Dedifferentiated amniotic fluid mesenchymal stem cell (primary cell): Measurements from ENCODE around the gene SCO2.

Experiments used
- DNase-seq: peaks from one replicate; pipeline ENCODE4 v3.0.0-alpha.2; 2016; ENCODE audit errors: extremely low spot score

Gene SCO2

DNA sequence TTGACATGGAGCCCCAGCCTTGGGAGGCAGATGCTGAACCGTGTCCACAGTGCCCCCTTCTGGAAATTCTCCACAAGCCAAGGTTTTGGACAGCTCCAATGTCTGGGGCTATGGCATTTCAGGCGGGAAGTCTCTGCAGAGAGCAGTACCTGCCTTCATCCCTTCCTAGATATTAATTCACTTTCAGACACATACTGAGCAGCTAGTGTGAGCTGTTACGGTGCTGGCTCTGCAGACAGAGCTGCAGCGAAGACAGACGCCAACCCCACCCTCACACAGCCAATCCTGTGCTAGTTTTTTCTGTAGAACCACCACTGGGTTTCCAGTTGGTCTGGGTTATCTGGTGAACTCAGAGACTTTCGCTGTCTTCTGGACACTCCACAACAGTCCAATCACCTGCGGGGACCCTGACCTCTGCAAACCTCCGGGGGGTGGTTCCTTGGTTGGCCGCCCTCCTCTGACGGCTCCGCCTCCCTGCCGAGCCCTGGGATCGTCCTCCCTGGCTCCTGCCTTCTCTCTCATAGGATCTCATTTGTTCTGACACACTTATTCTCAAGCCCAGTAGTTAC is 27.0 kb downstream of the SCO2 start:
- DNase-seq, result peak; percentile 27

DNA sequence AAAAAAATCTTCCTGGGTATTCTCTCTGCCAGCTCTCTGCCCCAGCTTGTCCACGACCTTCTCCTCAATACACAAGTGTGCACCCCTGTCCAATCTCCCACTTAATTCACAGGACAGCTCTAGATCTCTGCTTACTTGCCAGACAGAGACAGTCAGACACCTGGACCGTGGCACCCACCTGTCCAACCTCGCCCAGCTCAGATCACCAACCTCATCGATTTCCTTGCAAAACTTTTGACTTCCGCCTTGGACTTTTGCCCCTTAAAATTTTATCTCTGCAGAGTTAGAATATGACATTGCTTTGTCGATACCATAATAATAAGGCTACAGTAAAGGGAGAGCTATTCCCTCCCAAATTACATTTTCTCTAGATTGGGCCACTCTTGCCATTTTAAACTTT is 28.3 kb downstream of the SCO2 start:
- DNase-seq, result no peak

DNA sequence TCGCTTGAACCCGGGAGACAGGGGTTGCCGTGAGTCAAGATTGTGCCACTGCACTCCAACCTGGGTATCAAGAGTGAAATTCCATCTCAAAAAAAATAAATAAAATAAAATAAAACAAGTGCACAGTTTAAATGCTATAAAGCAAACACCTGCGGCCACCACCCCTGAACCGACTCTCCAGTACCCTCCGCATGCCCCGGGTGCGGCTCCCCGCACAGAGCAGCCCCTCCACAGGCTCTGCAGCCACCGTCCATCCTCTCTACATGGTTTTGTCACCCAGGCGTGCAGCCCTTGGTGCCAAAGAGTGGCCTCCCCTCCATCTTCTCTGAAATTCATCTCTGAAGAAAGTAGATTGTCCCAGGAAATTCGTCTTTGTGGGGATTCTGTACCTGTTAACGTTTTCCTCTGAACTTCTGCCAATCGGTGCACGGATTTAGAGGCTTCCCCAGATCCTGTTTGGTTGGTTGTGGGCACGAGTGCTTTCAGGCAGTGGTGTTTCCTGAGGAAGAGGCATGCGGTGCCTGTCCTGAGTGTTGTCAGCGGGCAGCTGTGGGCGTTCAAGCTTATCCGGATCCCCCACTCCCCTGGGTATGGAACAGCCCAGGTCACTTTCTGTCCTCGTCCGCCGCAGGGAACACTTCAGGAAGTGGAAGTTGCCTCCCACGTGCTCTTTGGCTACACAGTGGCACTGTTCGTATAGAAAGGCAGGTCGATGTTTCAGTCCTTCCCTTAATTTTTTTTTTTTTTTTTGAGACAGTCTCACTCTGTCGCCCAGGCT is 34.7 kb downstream of the SCO2 start:
- DNase-seq, result no peak

DNA sequence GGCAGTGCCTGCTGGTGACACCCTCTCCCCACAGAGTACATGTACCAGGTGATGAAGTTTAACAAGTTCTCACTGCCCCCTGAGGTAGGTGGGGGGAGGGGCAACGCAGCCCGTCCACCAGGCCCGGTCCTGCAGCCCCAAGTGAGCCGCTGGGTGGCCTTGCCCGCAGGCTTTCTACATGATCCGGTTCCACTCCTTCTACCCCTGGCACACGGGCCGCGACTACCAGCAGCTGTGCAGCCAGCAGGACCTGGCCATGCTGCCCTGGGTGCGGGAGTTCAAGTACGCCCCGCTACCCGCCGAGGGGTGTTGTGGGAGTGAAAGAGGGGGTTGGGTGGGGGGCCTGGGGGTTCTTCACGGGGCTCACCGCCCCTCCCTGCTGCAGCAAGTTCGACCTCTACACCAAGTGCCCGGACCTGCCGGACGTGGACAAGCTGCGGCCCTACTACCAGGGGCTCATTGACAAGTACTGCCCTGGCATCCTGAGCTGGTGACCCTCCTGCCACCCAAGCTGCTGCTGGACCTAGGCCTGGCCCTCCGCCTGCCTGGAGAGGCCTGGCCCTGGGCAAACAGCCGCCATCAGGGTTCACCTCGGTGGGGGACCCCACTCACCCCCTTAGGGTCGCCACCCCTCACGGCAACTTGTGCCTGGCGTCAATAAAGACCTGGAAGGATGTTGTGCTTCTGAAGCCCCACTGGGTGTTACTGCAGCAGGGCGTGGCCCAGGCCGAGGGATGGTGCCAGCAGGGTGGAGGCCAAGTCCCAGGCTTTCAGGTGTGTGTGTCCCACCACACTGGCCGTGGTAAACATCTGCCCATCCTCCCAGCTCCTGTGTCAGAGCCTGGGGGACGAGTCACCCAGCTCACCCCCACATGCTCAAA is 35.8 kb downstream of the SCO2 start:
- no peak for DNase-seq

DNA sequence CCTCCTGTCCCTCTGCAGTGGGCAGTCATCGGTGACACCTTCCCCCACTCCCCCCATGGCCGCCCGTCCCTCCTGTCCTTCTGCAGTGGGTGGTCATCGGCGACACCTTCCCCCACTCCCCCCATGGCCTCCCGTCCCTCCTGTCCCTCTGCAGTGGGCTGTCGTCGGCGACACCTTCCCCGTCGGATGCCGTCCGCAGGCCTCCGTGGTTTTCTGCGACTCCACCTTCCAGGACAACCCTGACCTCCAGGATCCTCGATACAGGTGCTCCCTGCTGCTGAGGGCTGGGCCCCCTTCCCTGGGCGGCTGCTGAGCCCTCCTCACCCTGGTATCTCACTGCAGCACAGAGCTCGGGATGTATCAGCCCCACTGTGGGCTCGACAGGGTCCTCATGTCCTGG is 36.5 kb downstream of the SCO2 start:
- DNase-seq, result no peak

DNA sequence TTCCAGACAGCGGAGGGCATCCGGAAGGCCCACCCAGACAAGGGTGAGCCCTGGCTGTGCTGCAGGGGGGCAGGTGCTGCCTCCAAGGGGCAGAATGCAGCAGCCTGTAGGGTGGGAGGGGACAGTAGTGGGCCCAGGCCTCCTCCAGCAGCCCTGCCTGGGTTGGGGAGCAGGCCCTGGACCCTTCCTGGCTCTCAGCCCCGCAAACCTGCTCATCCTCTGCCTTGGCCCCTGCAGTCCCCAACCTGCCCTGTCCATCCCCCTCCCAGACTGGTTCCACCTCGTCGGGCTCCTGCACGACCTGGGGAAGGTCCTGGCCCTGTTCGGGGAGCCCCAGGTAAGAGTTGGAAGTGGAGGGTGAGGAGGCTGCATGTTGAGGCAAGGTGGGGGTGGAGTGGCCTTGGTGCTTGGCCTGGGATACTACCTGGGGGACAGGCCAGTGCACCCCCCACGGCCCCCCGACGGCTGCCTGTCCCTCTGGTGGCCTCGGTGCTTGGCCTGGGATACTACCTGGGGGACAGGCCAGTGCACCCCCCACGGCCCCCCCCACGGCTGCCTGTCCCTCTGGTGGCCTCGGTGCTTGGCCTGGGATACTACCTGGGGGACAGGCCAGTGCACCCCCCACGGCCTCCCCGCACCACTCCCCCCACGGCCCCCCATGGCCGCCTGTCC is 37.3 kb downstream of the SCO2 start:
- no peak for DNase-seq

DNA sequence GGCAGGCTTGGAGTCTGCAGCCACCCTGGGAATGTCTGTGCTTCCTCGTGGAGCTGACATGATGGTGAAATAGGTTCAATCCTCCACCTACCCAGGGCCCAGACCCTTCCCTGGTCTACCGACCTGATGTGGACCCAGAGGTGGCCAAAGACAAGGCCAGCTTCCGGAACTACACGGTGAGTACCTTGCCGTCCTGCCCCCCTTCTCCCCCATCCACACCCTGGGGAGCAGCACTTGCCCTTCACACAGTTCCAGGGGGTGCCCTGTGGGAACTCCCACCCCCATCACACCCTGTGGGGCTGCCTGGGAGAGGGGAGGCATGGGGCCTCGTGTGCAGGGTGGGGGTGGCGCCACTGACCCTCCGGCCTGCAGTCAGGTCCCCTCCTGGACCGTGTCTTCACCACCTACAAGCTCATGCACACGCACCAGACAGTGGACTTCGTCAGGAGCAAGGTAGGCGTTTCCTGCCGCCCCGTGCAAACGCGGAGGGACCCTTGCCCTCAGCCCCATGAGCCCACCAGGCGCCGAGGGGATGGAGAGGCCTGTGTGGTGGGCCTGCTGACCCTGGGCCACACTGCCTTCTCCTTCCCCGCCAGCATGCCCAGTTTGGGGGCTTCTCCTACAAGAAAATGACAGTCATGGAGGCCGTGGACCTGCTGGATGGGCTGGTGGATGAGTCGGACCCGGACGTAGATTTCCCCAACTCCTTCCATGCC is 38.0 kb downstream of the SCO2 start:
- no peak for DNase-seq

DNA sequence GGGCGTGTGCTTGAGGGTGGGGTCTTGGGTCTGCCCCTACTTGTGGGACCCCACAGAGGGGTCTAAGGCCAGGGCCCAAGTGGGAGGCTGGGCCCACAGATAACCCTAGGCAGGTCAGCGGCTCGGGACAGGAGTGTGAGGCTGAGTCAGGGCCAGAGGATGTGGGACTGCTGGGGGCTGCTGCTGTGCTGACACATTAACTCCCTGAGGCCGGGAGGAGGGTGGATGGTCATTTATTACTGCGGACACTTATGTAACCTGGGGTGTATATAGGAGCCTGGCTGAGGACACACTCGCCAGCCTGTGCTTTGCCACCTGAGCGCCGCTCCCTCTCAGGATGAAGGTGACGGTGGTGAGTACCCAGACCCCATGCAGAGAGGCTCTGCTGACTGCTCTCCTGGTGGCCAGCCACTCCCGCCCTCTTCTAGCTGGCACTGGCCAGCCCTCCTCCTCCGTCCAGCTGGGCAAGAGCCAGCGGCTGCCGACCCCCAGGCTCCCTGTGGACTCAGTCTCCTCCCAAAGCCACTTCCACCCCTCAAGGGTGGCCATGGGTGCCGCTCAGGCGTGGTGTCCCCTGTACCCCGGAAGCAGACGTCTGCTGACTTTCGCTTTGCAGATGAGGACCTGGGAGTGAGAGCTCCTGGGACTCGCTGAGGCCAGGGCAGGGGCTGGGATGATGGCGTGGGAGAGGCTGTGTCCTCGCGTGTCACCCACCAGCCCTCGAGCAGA is 38.7 kb downstream of the SCO2 start, which contains the start of gene MIOX:
Gene MIOX, plus strand, starts transcription at position 299 of the 729 bp plus-strand sequence. Its CDS starts 39 bp downstream, at position 338.
- DNase-seq, result no peak

DNA sequence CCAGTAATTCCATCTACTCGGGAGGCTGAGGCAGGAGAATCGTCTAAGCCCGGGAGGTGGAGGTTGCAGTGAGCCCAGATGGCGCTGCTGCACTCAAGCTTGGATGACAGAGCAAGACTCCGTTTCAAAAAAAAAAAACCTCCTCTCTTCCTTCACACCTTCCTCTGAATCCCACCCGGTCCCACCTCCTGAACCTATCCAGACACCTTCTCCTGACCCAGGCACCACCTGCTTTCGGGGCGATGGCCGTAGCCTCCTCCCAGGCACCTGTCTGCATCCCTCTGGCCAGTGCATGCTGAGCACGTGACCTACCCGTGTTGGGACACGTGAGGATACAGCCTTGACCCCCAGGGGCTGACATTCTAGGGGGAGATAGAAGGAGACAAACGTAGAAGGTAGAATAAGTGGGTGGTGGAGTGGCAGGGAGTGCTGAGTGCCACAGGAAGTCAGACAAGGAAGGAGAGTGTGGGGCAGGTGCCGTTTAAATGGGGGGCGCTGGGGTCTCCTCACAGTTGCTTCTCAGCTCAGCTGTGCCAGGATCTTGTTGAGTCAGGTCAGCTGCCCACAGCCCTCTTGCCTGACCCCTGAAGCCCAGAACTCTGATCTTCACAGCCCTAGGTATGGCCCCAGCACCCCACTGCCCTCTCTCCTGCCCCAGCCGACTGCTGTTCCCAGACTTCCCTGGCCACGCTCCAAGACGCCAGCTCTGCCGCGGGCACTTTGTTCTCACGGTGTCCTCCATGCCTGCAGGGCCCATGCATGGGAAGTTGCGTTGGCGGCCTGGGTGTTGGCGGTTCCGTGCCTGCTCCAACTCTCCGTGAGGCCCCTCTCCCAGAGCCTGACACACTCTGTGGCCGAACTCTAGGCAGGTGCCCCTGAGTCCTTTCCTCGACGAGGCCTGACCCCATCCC is 39.9 kb downstream of the SCO2 start:
- DNase-seq, result no peak

DNA sequence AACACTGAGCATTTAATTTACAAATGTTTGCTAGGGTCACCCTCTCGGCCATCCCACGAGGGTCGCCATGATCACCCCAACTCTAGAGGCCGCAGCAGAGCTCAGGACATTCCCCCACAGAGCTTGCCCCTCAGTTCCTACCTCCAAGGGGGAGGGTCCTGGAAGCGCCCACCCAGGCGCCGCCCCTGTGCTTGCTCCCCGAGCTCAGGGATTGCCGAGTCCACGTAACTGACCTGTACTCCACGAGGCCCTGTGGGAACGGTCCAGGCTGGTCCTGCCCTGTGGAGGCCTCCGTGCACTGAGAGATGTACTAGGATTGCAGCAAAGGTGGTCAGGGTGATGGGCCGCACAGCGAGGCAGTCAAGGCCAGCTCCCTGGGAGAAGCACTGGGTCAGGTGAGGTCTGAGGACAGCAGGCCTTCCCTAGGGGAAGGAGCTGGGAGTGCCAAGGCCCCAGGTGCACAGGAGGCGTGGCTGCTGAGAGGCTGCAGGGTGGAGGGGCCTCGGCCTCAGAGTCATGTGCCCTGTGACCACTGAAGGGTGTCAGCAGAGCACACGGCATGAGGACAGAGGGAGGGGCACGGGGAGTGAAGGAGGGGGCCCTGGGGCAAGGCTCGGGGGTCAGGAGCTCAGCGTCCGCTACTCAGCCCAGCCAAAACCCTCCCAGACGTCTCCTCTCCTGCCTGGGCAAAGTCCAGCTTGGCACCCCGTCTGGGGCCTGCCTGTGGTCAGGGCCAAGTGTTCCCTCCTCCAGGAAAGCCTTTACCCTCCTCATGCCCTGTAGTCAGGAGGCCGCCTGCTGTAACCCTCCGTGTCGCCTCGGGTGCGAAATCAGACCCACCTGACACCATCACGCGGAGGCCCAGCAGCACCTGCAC is 41.2 kb downstream of the SCO2 start:
- no peak for DNase-seq

DNA sequence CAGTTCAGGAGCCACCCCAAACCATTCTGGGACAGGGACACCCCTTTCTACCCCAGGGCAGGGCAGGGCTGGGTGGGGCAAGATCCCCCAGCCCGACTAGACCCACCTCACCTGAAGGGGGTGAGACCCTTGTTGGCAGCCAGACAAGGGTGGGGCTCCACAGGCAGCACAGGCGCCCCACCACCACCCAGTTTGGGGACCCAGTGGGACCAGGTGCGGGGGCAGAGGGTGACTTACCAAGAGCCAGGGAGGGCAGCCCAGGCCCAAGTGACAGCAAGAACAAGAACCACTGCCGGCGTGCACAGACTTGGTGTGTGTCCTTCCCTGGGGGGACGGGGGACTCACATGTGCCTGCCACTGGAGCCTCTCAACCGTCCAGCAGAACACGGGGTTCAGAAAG is 41.8 kb downstream of the SCO2 start:
- DNase-seq, result no peak

DNA sequence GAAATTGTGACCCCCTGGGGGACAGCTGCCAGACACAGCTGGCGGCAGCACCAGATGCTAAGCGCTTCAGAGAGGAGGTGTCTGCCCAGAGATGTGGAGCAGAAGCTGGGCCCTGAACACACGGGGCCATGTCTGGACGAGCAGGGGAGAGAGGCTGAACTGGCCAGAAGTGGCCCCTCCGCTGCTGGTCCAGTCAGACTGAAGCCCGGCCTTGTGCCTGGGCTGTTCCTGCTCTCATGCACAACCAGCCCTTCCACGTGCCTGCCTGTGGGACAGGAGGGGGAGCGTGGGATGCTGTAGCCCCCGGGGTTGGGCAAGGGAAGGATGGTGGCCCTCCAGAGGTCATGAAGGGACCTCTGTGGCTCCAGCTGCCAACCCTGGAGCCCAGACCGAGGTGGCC is 42.3 kb downstream of the SCO2 start:
- no peak for DNase-seq

DNA sequence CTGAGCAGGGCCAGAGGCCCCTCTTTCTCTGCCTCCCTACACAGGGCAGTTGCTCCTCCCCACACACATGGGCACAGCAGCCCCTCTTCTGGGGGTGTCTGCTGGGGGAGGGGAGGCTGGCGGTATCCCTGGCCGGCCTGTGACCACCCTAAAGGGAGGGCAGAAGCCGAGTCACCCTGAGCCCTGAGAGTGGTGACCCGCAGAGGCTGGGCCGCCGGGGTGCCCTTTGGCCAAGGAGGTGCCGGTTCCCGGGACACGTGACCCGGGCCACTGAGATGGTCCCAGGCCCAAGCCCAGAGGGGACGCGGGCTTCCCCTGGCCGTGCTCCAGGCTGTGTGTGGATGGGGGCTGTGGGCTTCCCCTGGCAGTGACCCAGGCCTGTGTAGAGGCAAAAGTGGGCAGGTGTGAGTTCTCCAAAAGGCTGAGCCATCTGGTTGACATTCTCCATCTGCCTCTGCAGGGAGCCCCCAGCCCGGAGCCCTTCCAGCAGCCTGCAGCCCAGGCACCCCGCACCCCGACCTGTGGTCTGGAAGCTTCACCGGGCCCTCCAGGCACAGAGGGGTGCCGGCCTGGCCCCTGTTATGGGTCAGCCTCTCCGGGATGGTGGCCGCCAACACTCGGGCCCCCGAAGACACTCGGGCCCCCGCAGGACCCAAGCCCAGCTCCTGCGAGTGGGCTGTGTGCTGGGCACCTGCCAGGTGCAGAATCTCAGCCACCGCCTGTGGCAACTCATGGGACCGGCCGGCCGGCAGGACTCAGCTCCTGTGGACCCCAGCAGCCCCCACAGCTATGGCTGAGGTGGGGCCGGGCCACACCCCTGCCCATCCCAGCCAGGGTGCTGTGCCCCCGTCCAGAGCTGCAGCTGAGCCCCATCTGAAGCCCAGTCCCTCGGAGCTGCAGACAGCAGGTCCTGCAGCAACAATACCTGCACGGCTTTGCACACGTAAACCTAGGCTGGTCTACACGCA is 43.0 kb downstream of the SCO2 start:
- no peak for DNase-seq

DNA sequence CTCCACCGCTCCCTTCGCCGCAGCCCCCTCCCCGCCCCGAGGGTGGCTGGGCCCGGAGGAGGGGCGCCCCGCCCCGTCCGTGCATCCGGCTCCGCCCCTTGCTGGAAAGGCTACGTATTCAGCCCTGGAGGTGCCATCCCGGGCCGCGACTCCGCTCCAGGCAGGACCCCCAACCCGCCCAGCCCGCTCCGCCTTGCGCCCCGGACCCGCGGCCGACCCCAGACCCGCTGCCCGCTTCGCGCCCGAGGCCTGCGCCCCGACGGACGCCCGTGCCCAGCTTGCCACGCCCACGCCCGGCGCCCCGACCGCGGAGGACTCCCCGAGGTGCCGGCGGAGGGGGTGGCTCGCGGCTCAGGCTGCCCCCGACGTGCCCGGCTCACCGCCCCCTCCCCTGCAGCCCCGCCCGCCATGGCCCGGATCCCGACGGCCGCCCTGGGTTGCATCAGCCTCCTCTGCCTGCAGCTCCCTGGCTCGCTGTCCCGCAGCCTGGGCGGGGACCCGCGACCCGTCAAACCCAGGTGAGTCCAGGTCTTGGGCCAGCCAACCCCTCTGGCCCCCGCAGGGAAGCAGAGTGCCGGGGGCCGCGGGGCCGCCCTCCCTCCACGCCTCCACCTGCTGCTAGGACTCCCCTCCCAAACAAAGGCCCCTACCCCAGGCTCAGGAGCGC is 43.8 kb downstream of the SCO2 start, which contains the start of gene ADM2:
Gene ADM2, plus strand, starts transcription at position 104 of the 667 bp plus-strand sequence. Its CDS starts 305 bp downstream, at position 409.
- DNase-seq, result peak; percentile 25

DNA sequence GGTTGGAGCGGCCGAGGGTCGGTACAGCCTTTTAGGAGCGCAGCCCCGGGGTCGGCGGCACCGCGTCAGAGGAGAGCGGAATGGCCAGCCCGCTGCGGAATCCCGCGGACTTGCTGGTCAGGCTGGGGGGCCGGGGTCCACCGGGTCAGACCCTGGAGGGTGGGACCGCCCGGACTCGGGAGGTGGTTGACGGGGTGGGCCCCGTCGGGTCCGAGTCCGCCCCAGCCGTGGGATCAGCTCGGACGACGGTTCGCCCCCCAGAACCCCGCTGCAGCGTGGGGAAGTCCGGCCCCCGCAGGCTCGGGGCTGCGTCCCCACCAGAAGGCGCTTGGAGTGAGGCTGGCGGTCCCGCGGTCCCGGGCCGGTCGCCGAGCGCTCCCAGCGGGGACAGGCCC is 44.4 kb downstream of the SCO2 start:
- no peak for DNase-seq

DNA sequence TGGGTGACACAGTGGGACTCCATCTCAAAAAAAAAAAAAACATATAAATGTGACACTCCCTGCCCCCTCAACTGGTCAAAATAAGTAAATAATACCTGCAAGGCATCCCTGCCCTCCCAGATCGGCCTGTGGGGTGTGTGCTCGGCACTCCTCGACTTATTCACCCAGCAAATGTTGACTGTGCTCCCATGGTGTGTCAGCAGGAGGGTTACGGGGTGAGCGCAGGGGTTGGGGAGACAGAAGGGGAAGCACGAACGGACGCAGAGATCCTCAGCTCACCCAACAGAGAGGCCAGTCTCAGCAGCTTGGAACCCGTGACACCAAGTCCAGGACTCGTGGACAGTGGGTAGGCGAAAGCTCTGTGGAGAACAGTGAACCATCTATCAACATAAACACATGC is 45.7 kb downstream of the SCO2 start:
- no peak for DNase-seq

DNA sequence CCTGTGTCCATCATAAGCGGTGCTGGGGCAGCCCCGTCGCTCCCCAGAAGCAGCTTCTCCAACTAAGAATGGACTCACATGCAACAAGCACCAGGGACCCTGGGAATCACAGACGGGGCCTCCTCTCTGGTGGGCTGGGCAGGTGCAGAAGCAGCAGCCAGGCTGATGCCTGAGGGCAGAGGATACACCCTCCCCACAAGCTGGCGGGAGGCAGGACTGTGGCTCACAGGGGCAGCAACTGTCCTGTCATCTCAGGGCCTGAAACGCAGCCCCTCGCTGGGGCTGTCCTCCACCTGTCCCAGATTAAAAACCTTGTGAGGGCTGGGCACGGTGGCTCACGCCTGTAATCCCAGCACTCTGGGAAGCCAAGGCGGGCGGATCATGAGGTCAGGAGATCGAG is 47.5 kb downstream of the SCO2 start:
- DNase-seq, result no peak
